ENCODE results near the gene DQX1.

DNA sequence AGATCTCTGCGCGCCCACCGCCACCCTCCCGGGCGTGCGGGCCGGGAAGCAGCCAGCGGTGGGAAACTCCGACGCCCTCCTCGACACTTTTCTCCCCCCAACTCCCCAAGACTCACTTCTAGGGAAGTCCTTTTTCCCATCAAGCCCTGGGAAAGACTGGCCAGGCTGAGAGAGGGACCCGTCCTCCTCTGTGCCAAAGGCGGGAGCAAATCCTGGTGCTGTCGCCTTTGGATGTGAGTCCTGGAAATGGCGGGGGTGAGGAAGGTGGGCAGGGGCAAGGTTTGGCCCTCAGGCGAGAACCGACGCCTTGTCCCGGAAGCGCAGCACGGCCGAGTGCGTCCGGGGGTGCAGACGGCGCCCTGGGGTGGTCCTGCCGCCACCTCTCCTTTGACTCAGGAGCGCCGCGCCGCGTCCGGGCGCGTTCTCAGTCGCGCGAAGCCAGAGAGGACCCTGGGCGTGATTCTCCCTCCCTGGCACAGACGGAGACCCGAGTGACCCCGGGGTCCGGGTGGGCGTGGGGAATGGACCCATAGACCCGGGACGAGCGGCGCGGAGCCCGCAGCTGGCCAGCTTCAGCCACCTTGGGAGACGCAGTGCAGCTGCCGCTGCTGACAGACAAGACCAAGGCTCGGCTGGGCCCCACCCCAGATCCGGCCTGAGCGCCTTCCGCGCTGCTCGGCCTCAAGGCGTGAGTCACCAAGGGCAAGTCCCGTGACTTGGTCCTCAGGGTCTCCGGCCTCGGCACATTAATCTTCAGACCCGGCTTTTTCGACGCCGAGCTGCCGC, 23.1 kb downstream of the DQX1 start:
- TF ChIP-seq POLR2AphosphoS5 (IDR thresholded peaks at IDR 0.05; ENCODE audit: insufficient read depth in 1 of 2, low read depth in 1 of 2) = peak; percentile 67 to 72
- TF ChIP-seq, protein P1, sequence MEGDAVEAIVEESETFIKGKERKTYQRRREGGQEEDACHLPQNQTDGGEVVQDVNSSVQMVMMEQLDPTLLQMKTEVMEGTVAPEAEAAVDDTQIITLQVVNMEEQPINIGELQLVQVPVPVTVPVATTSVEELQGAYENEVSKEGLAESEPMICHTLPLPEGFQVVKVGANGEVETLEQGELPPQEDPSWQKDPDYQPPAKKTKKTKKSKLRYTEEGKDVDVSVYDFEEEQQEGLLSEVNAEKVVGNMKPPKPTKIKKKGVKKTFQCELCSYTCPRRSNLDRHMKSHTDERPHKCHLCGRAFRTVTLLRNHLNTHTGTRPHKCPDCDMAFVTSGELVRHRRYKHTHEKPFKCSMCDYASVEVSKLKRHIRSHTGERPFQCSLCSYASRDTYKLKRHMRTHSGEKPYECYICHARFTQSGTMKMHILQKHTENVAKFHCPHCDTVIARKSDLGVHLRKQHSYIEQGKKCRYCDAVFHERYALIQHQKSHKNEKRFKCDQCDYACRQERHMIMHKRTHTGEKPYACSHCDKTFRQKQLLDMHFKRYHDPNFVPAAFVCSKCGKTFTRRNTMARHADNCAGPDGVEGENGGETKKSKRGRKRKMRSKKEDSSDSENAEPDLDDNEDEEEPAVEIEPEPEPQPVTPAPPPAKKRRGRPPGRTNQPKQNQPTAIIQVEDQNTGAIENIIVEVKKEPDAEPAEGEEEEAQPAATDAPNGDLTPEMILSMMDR (IDR thresholded peaks at IDR 0.05) = no peak
